GM19099 (cell line): ENCODE measurements around the gene CALY.

Experiments
- POLR2A ChIP-seq: IDR thresholded peaks from 3 replicates; pipeline ENCODE4 v1.6.1; 2011; ENCODE audit warnings: low read depth; ENCODE audit not compliant: insufficient read length; ENCODE audit errors: extremely low read depth

Gene CALY

DNA sequence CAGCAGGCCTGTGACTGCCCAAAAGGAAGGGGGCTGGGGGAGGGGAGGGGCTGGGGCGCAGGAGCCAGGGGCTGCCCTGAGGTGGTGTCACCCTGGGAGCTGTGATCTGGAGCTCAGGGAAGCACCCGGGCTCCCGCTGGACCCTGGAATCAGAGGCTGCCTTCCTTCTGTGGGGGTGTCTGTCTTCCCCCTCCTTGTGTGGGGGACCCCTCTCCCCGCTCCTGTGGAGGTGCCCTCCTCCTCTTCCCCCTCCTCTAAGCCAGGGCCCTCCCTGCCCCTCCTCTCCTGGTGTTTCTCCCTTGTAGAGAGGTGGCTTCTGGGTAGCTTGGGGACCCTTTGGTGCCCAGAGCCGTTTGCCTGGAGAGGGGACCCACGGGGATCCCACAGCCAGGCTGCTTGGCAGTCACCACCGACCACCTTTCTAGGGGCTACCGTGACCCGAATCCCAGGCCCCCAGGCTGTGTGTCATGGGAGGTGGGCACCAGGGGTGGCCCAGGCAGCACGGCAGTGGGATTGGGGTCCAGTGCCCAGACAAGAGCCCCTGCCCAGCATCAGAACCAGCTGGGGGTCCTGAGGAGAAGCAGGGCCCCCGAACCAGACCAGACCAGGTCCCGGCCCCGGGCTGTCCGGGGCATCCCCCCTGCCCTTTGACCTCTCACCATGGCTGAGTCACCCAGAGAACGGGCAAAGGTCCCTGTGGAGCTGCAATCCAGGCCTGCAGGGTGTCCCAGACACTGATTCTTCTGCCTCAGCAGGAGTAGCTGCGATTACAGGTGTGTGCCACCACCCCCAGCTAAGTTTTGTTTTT, 11.2 kb upstream of the CALY start:
- no peak for TF ChIP-seq POLR2A

DNA sequence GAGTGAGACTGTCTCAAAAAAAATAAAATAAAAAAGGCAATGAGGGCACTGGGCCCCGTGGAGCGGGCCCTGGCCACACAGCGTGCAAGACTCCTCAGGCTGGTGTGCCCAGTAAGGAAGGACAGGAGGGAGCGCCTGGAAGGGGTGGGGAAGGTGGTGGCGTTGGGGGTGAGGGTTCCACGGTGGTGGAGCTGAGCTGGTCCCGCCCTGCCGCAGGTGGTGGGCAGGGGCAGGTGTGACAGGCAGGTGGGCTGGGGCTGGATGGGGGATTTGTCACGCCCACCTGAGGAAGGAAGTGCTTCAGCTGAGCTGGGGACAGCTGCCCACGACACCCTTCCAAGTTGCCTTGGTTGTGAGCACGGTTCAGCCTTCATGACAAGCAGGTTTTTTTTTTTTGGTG, 9.7 kb upstream of the CALY start:
- TF ChIP-seq POLR2A = no peak

DNA sequence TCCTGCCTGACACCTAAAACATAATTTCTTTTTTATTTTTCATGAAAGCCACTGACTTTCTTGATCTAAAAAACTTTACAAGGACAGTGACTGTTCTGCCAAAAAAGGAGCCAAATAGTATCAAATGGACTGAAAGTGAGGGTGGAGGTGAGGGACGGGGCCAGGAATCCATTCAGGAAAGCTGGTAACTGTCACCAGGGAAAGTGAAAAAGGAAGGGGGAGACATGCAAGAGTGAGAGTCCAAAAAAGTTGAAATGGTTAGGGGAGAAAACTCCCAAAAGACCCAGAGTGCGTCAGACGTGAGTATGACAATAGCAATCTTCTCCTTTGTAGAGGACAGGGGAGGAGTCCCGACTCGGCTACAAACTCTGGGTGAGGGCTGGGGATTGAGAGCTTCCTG, 7.5 kb upstream of the CALY start:
- no peak for TF ChIP-seq POLR2A

DNA sequence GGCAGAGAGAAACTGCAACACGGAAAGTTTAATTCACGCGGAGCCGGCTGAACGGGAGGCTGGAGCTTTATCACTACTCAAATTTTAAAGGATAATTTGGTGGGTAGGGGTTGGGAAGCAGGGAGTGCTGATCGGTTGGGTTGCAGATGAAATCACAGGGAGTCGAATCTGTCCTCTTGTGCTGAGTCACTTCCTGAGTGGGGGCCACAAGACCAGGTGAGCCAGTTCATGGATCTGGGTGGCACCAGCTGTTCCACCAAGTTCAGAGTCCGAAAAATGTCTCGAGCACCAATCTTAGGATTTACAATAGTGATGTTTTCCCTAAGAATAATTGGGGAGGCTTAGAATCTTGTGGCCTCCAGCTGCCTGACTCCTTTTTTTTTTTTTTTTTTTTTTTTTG, 6.9 kb upstream of the CALY start:
- TF ChIP-seq POLR2A = no peak

DNA sequence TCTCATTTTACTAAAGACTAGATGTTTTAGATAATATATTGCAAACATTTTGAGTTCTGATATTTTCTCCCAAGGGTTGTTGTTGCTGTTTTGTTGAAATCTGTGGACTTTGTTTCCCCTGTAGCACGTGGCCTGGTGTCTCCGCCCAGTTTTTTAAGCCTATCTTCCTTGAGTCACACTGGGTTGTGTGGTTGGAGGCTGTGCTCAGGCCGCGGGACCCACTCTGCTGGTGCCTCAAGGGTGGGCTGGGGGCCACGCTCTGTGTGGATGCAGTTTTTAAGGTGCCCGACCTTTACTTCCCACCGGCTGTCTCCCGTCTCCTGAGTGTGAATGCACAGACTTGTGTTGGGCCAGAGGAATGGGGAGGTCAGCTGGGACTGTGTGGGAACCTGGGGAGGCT, 6.2 kb upstream of the CALY start:
- TF ChIP-seq POLR2A = no peak

DNA sequence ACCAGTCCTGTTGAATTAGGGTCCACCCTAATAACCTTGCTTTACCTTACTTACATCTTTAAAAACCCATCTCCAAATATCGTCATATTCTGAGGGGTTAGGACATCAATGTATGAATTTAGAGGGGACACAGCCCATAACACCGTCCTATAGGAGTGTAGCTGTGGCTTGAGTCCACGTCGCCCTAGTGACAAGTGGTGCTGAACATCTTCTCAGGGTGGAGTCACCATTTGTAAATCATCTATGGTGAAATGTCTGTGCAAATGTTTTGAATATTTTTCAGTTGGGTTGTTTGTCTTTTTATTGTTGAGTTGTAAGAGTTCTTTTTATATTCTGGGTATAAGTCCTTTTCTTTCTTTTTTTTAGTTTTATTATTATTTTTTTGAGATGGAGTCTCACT, 5.3 kb upstream of the CALY start:
- TF ChIP-seq POLR2A = no peak

DNA sequence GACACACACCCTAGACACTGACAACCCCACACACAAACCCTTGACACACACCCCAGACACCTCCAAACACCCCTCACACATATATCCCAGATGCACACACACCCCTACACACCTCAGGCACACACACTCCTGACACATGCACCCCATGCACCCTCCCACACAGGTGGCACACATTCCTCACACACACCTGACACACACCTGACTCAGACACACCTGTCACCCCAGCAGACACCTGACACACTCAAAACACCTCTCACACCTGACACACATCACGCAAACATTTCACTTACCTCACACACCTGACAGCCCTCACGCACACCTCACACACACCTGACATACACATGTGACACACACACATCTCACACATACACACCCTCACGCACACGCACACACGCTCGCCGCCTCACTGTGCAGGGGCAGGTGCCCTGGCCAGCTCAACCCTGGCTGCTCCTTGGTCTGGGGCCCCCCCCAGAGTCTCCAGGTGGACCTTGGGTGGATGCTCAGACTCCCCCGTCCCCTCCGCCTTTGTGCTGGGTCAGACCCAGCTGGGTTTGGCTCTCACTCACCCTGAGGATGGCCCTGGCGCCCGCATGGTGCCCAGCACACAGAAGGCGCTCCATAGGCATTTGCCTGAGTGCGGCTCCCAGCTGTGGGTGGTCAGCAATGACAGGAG, 3.1 kb upstream of the CALY start:
- TF ChIP-seq POLR2A = no peak

DNA sequence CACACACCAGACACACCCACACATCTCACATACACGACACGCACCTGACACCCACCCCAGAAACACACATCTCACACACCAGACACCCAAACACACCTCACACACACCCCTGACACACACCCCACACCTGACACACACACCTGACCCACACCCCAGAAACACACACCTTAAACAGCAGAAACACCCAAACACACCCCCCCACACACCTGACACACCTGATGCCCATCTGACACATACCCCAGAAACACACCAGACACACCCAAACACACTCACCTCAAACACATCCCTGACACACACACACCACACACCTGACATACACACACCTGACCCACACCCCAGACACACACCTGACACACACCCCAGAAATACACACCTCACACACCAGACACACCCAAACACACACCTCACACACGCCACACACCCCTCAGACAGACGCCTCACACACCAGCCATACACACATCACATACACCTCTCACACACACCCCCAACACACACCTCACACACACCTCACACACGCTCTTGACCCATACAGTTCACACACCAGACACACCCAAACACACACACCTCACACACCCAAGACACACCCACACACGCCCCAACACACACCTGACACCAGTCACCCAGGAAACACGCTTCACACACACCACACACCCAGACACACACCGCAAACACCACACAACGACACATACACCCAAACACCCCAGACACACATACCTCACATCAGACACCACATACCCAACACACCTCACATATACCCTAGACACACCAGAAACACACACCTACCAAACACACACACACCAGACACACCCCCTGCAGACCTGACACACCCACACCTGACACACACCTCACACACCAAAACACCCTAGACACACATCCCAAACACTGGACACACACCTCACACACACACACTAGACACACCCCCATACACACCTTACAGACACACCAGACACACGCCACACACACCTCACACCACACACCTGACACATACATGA, 1.7 kb upstream of the CALY start:
- no peak for TF ChIP-seq POLR2A

DNA sequence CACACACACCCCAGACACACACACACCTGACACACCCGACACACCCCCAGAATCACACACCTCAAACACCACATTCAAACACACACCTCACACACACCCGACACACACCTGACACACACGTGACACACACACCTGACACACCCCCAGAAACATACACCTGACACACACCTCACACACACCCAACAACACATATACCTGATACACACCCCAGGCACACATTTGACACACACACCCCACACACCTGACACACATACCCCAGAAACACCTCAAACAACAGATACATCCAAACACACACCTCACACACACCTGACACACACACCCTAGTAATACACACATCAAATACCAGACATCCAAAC, 652 bp upstream of the CALY start:
- TF ChIP-seq POLR2A = no peak

DNA sequence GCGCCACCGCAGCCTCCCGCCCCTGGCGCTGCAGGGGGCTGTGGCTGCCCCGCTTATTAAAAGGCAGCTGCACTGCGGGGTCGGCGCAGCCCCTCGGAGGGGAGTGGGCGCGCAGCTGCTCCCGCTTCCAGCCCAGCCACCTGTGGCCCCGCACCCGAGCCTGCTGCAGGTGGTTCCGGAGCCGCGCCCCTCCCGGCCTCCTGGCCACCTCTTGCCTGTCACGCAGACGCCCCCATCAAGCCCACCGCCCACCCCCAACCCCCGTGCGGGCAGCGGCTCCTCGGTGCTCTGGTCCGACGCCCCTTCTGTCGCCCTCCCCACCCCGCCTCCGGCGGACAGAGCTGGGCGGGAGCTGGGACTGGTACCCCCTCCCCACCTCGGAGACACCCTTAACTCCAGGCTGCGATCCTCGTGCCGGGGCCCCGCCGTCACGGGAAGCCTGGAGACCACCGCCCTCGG, 549 bp downstream of the CALY start:
- no peak for TF ChIP-seq POLR2A

DNA sequence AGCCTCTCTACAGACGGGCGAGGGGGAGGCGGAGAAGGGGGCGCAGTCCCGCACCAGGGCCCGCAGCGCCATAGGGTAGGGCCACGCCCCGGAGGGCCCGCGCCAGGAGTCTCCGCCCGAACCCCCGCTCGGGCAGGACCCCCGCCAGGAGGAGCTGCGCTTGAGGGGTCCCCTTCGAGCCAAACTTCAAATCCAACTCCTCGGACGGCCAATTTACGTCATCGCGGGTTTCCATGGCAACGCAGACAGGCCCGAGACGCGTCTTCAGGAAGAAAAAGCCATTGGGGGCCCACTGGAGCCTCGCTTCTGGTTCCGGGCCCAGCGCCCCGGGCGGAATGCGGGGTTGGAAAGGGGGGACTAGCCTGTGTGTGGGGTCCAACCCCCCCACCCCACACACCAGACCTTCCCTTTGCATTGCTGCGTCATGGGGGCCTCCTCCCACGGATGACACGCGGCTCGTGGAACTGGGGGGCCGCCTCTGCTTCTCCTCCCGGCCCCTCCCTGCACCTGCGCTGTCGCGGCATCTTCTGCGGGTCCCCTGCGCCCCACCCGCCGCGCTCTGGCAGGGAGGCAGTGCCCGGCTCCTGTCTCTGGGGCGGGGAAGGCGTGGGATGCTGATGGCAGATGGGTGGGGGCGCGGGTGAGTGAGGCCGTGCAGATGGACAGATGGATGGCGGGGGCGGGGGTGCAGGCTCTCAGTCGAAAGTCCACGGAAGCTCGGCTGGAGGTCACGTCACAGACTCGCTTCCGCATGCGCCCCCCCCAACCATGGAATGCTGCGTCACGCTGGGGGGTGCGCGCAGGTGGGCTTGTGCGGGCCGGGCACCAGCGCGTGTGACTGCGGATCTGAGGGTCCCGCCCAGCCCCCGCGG, 1.2 kb downstream of the CALY start:
- TF ChIP-seq POLR2A = no peak

DNA sequence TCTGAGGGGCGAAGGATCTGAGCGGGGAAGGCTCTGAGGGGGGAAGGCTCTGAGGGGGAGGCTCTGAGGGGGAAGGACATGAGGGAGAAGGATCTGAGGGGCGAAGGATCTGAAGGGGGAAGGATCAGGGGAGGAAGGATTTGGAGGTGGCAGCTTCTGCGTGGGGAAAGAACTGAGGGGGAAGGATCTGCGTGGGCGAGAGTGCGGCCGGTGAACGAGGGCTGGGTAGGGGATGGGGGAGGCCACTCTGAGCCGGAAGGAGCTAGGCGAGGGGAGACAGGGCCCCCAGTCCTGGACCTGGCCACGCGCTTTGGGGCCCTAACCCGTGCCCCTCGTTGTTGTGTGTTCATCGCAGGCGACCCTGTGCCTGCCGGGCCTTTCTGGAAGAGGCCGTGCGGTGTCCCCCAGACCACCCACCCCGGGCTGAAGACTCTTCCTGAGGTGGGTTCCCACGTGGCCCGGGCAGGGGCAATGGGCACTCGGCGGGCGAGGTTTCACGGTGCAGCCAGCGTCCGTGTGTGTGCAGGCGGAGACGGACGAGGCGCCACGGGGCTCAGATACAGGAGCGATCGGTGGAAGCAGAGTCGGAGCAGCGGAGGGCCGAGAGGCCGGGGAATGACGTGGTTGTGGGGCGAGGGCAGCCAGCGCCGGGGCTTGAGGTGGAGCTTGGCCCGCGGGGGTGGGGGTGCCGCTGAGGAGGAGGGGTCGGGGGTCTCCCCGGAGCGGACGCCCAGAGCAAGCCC, 2.0 kb downstream of the CALY start:
- no peak for TF ChIP-seq POLR2A

DNA sequence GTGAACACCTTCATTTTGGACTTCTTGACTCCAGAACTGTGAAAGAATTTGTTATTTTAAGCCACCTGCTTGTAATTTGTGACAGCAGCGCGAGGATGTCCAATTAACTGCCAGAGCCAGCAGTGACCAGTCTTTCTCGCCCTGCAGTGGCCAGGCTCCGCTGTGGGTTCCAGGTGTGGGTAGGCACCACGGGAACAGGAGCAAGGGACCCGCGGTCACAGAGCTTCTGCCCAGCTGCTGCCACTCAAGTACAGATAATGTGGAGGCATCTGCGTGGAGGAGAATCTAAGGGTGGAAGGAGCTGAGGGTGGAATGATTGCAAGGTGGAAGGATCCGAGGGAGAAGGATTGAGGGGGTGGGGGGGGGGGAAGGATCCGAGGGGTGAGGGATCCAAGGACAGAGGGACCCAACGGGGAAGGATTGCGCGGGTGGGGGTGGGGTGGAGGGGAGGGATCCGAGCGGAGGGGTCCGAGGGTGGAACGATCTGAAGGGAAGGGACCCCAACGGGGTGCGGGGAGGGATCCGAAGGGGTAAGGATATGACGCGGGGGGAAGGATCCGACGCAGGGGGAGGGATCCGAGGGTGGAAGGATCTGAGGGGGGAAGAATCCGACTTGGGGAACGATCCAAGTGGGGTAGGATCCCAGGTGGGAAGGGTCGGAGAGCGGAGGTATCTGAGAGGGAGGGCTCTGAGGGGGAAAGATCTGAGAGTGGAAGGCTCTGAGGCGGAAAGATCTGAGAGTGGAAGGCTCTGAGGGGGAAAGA, 3.6 kb downstream of the CALY start:
- no peak for TF ChIP-seq POLR2A
